Mucosa of rectum (tissue), 2 donors: ENCODE measurements around the gene PF4V1.
"Not testable (repeated sequence)": the region's sequence is repeated elsewhere in the genome, so short reads cannot be mapped to it uniquely, and the experiment has no call there.

ENCODE experiments used
- H3K27ac ChIP-seq, 2 donors: one replicate each; pipeline ENCODE4 v1.7.0; 2013; ENCODE audit warnings: inconsistent platforms in 2 of 2, low read depth in 2 of 2, low read length in 2 of 2
- H3K27me3 ChIP-seq, 2 donors: one replicate each; pipeline ENCODE4 v1.7.0; 2013; ENCODE audit warnings: low read length in 2 of 2; ENCODE audit not compliant: control insufficient read depth in 2 of 2, insufficient read depth in 2 of 2
- H3K36me3 ChIP-seq, 2 donors: one replicate each; pipeline ENCODE4 v1.7.0; 2013; ENCODE audit warnings: low read length in 2 of 2; ENCODE audit not compliant: control insufficient read depth in 2 of 2, insufficient read depth in 2 of 2
- H3K4me1 ChIP-seq, 2 donors: one replicate each; pipeline ENCODE4 v1.7.0; 2013; ENCODE audit warnings: low read length in 2 of 2, mild to moderate bottlenecking in 1 of 2; ENCODE audit not compliant: control insufficient read depth in 2 of 2, insufficient read depth in 2 of 2
- H3K4me3 ChIP-seq, 2 donors: one replicate each; pipeline ENCODE4 v1.7.0; 2013; ENCODE audit warnings: low read length in 2 of 2
- H3K9ac ChIP-seq, 2 donors: one replicate each; pipeline ENCODE4 v1.7.0; 2013; ENCODE audit warnings: low read length in 2 of 2, low read depth in 1 of 2, mild to moderate bottlenecking in 1 of 2
- H3K9me3 ChIP-seq, 2 donors: one replicate each; pipeline ENCODE4 v1.7.0; 2013; ENCODE audit warnings: low read length in 2 of 2; ENCODE audit not compliant: control insufficient read depth in 2 of 2
- donor health status: healthy.
- donor health status: Normal muscosa, but diverticular disease.

Gene PF4V1

DNA sequence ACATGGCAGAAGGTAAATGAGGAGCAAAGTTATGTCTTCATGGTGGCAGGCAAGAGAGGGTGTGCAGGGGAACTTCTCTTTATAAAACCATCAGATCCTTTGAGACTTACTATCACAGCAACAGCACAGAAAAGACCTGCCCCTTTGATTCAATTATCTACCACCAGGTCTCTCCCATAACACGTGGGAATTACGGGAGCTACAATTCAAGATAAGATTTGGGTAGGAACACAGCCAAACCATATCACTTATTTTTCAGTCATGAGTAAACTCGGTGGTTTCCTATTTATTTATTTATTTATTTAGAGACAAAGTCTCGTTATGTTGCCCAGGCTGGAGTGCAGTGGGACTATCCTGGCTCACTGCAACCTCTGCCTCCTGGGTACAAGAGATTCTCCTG, 38.2 kb downstream of the PF4V1 start:
- Histone ChIP-seq H3K27me3 (no peaks in the 10 kb centered on the region), H3K9me3 (no peaks in the 10 kb centered on the region), H3K4me3 (no peak overlapping the region), H3K4me1 (peaks cover 0 to 10% of the 10 kb centered on the region in 2 donors), H3K27ac (no peak overlapping the region), H3K9ac (no peak overlapping the region), H3K36me3 (no peaks in the 10 kb centered on the region)

- H3K4me1 ChIP-seq: peaks cover 0 to 10% of the 10 kb centered on the region in 2 donors
- no peaks in the 10 kb centered on the region for H3K27me3 ChIP-seq
- H3K27ac ChIP-seq: no peak overlapping the region
- H3K4me3 ChIP-seq: no peak overlapping the region
- H3K9me3 ChIP-seq: no peaks in the 10 kb centered on the region
- H3K36me3 ChIP-seq: no peaks in the 10 kb centered on the region
- H3K9ac ChIP-seq: no peak overlapping the region
Observed at GRCh38 chr4:73891739-73892405, 38.8 kb downstream of the PF4V1 start.

- no peaks in the 10 kb centered on the region for H3K9me3 ChIP-seq
- H3K36me3 ChIP-seq: no peaks in the 10 kb centered on the region
- peaks cover 0 to 10% of the 10 kb centered on the region in 2 donors for H3K4me1 ChIP-seq
- no peak overlapping the region for H3K27ac ChIP-seq
- H3K9ac ChIP-seq: no peak overlapping the region
- H3K27me3 ChIP-seq: no peaks in the 10 kb centered on the region
- no peak overlapping the region for H3K4me3 ChIP-seq
Observed at GRCh38 chr4:73892966-73893365, 39.9 kb downstream of the PF4V1 start.

- Histone ChIP-seq H3K9ac (no peak overlapping the region), H3K36me3 (no peaks in the 10 kb centered on the region), H3K4me3 (no peak overlapping the region), H3K4me1 (peaks cover 0 to 10% of the 10 kb centered on the region in 2 donors), H3K9me3 (no peaks in the 10 kb centered on the region), H3K27ac (no peak overlapping the region), H3K27me3 (no peaks in the 10 kb centered on the region)
Observed at GRCh38 chr4:73894001-73894400, 40.9 kb downstream of the PF4V1 start.

- peak overlapping the region in 1 of 2 donors; percentile 56 for H3K27ac ChIP-seq
- H3K4me3 ChIP-seq: peak overlapping the region; percentile 39 to 41
- H3K9ac ChIP-seq: no peak overlapping the region
Observed at GRCh38 chr4:73895201-73896175, 42.4 kb downstream of the PF4V1 start.

DNA sequence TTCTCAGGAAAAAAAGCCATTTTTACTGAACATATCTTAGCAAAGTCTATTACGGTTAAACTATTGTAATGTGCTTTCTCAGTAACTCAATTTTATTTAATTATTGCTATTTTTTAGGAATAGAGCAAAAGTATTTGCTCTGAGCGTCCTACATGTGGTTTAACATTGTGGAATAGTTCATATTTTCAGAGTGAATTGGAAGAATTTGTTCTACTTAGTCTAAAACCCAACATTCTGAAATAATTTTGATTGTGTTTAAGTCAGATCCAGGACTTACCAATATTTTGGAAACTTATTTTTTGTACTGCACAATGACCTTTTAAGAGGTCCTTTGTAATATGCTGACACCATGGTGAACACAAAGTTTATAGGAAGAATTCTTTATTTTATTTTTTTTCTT, 43.3 kb downstream of the PF4V1 start:
- Histone ChIP-seq H3K36me3 (no peaks in the 10 kb centered on the region), H3K4me1 (peaks cover 0 to 10% of the 10 kb centered on the region in 2 donors), H3K9me3 (no peaks in the 10 kb centered on the region), H3K4me3 (no peak overlapping the region), H3K27me3 (no peaks in the 10 kb centered on the region), H3K9ac (no peak overlapping the region), H3K27ac (no peak overlapping the region)

More at GRCh38 chr4:73895201-73896175, 42.4 kb downstream of the PF4V1 start:
- Histone ChIP-seq H3K9me3 (no peaks in the 10 kb centered on the region), H3K4me1 (peaks cover 0 to 10% of the 10 kb centered on the region in 2 donors), H3K36me3 (no peaks in the 10 kb centered on the region), H3K27me3 (no peaks in the 10 kb centered on the region)

DNA sequence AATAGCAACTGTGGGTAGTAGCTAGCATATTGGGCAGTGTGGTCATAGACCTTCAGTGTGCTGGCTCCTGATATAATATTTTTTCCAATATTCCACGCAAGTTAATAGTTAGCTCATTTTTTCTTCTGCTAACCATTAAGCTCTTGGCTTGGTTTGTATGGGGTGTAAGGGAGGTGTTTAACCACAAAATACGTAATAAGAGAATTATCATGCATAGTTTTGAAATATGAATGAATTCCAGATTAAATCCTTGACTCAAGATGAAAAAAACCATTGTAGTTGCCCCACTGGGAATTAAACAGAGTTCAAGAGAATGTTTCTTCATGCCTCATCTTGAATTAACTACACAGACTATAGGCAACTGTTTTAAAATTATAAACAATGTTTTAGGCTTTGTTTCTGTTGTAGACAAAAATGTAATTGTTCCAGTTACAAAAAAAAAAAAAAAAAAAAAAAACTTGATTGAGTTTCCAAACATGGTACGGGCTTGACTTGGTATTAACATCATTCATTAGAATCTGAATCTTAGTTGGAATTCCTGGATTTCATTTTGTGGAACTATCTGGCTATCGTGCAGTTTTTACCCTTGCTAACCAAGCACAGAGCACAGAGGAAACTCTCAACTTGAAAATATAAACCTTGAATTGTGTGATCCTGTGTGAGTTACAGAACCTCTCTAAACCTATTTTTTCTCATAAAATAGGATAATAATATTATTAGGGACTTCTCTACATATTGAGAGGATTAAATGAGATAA, 44.5 kb downstream of the PF4V1 start:
- Histone ChIP-seq H3K27ac (no peak overlapping the region), H3K4me3 (no peak overlapping the region), H3K36me3 (no peaks in the 10 kb centered on the region), H3K9me3 (no peaks in the 10 kb centered on the region), H3K9ac (no peak overlapping the region), H3K4me1 (peaks cover 0 to 10% of the 10 kb centered on the region in 2 donors), H3K27me3 (no peaks in the 10 kb centered on the region)

DNA sequence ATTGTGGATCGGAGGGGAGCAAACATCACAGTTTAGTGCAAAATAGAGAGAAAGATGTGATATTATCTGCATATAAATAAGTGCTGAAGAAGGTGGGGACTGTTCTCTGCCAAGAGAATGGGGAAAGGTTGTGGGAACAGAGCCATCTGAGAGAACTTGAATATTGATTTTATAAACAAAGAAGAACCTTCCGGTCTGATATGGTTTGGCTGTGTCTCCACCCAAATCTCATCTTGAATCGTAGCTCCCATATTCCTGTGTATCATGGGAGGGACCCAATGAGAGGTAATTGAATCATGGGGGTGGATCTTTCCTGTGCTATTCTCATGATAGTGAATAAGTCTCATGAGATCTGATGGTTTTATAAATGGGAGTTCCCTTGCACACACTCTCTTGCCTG, 46.2 kb downstream of the PF4V1 start:
- H3K27me3 ChIP-seq, H3K9ac ChIP-seq: not testable (repeated sequence)

DNA sequence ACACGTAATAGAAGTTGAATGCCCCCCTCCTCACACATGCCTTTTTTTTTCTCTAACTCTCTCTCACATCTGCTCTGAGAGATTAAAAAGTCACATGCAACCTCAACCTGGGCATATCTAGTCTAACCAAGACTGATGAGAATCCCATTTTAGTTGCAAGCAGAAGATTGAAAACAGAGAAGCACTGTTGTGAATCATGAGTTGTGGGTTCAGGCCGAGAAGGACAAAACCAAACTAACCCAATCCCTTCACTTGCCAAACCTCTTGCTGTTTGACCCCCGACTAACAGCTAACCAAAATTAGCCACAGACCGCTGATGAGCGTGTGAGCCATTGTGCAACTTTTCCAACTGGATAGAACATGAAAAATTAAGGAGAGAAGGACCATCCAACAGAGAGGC, 47.9 kb downstream of the PF4V1 start:
- no peak overlapping the region for H3K27ac ChIP-seq
- H3K27me3 ChIP-seq: no peaks in the 10 kb centered on the region

More for the DNA sequence above, 46.2 kb downstream of the PF4V1 start:
- not testable (repeated sequence) for H3K4me3 ChIP-seq, H3K36me3 ChIP-seq, H3K9me3 ChIP-seq, H3K27ac ChIP-seq
- peaks cover 0 to 10% of the 10 kb centered on the region in 2 donors for H3K4me1 ChIP-seq

More for the DNA sequence above, 47.9 kb downstream of the PF4V1 start:
- Histone ChIP-seq H3K9me3 (no peaks in the 10 kb centered on the region), H3K4me1 (no peaks in the 10 kb centered on the region), H3K4me3 (no peak overlapping the region), H3K36me3 (no peaks in the 10 kb centered on the region), H3K9ac (no peak overlapping the region)
